HEK293 (cell line): ENCODE measurements around the gene PADI3.

ENCODE experiments used
- CTCF ChIA-PET: fragments of 350-600 bp; formaldehyde crosslinking; extraction: SDS; loops from one replicate; lab custom pipeline; 2021; ENCODE audit warnings: antibody characterized with exemption; lab: Yijun Ruan, JAX
- POLR2A ChIA-PET: fragments of 300-600 bp; formaldehyde crosslinking; extraction: SDS; loops from one replicate; lab custom pipeline; 2020; ENCODE audit warnings: antibody characterized with exemption, inconsistent platforms; lab: Yijun Ruan, JAX
- H3K27ac ChIP-seq: fragments of 200-500 bp; sonication (Bioruptor generic); 2 replicates; pipeline ENCODE4 v1.5.1; 2014; ENCODE audit warnings: low read depth, low read length, control low read depth, inconsistent platforms; ENCODE audit errors: extremely low read depth
- H3K36me3 ChIP-seq, 2 experiments: fragments of 200-500 bp in 1 of 2; sonication (Bioruptor generic) in 1 of 2; 1 replicate in 1 of 2; 2 replicates in 1 of 2; pipeline ENCODE4 v1.5.1; 2014 to 2017; ENCODE audit warnings: inconsistent platforms in 2 of 2, low read length in 2 of 2; ENCODE audit not compliant: control insufficient read depth in 2 of 2, insufficient read depth in 1 of 2
- H3K4me1 ChIP-seq: fragments of 200-500 bp; sonication (Bioruptor generic); 2 replicates; pipeline ENCODE4 v1.5.1; 2014; ENCODE audit warnings: mild to moderate bottlenecking, low read length, inconsistent platforms; ENCODE audit not compliant: control insufficient read depth, insufficient read depth
- H3K4me3 ChIP-seq: 2 replicates; pipeline ENCODE4 v1.5.1; 2011; ENCODE audit warnings: low read depth, mild to moderate bottlenecking, control low read depth, low read length, moderate library complexity
- H3K9me3 ChIP-seq: fragments of 200-500 bp; sonication (Bioruptor generic); 2 replicates; pipeline ENCODE4 v1.5.1; 2014; ENCODE audit warnings: low read depth, low read length, inconsistent platforms; ENCODE audit not compliant: control insufficient read depth, insufficient read depth
- MZF1 ChIP-seq: fragments of 450-650 bp; formaldehyde crosslinking; IDR thresholded peaks from 2 replicates; pipeline ENCODE4 v1.5.1; 2017; ENCODE audit warnings: missing biosample characterization, missing genetic modification characterization, borderline replicate concordance
- ZBTB26 ChIP-seq: fragments of 450-650 bp; formaldehyde crosslinking; optimal IDR thresholded peaks from 2 replicates; pipeline ENCODE3; 2016; ENCODE audit warnings: missing biosample characterization, mild to moderate bottlenecking, missing genetic modification characterization
- ZBTB48 ChIP-seq: fragments of 450-650 bp; formaldehyde crosslinking; IDR thresholded peaks from 2 replicates; pipeline ENCODE4 v1.5.1; 2016; ENCODE audit warnings: missing biosample characterization, missing genetic modification characterization
- ZBTB8A ChIP-seq: fragments of 450-650 bp; formaldehyde crosslinking; IDR thresholded peaks from 2 replicates; pipeline ENCODE4 v1.5.1; 2016; ENCODE audit warnings: missing biosample characterization, missing genetic modification characterization
- ZFHX2 ChIP-seq: fragments of 450-650 bp; formaldehyde crosslinking; conservative IDR thresholded peaks from 2 replicates; pipeline ENCODE4 v1.5.1; 2016; ENCODE audit warnings: missing biosample characterization, missing genetic modification characterization
- ZNF112 ChIP-seq: fragments of 450-650 bp; formaldehyde crosslinking; IDR thresholded peaks from 2 replicates; pipeline ENCODE4 v1.5.0; 2017; ENCODE audit warnings: missing biosample characterization, missing genetic modification characterization
- ZNF138 ChIP-seq: fragments of 450-650 bp; formaldehyde crosslinking; IDR thresholded peaks from 2 replicates; pipeline ENCODE4 v1.5.1; 2016; ENCODE audit warnings: missing biosample characterization, missing genetic modification characterization, borderline replicate concordance
- ZNF366 ChIP-seq: fragments of 450-650 bp; formaldehyde crosslinking; conservative IDR thresholded peaks from 2 replicates; pipeline ENCODE4 v1.5.1; 2016; ENCODE audit warnings: missing biosample characterization, missing genetic modification characterization
- ZNF426 ChIP-seq: fragments of 450-650 bp; formaldehyde crosslinking; IDR thresholded peaks from 2 replicates; pipeline ENCODE4 v1.5.1; 2017; ENCODE audit warnings: missing biosample characterization, missing genetic modification characterization, mild to moderate bottlenecking, inconsistent platforms, moderate library complexity
- ZNF48 ChIP-seq: fragments of 450-650 bp; formaldehyde crosslinking; IDR thresholded peaks from 2 replicates; pipeline ENCODE4 v1.5.1; 2016; ENCODE audit warnings: missing biosample characterization, missing genetic modification characterization
- ZNF596 ChIP-seq: fragments of 450-650 bp; IDR thresholded peaks from 2 replicates; pipeline ENCODE4 v1.5.0; 2018; ENCODE audit warnings: missing biosample characterization, mild to moderate bottlenecking, missing genetic modification characterization, moderate library complexity
- ZNF600 ChIP-seq: fragments of 450-650 bp; formaldehyde crosslinking; IDR thresholded peaks from 2 replicates; pipeline ENCODE4 v1.5.1; 2016; ENCODE audit warnings: missing biosample characterization, missing genetic modification characterization
- ZNF664 ChIP-seq: fragments of 450-650 bp; formaldehyde crosslinking; IDR thresholded peaks from 2 replicates; pipeline ENCODE4 v1.5.1; 2016; ENCODE audit warnings: missing biosample characterization, missing genetic modification characterization
- ZNF792 ChIP-seq: fragments of 450-650 bp; formaldehyde crosslinking; IDR thresholded peaks from 2 replicates; pipeline ENCODE4 v1.5.1; 2016; ENCODE audit warnings: missing biosample characterization, missing genetic modification characterization
- ZSCAN4 ChIP-seq: fragments of 450-650 bp; formaldehyde crosslinking; IDR thresholded peaks from 2 replicates; pipeline ENCODE4 v1.5.1; 2017; ENCODE audit warnings: missing biosample characterization, missing genetic modification characterization
- TF ChIP-seq, protein P1 (sequence below): fragments of 450-650 bp; formaldehyde crosslinking; IDR thresholded peaks from 2 replicates; pipeline ENCODE4 v1.5.1; 2016; ENCODE audit warnings: missing biosample characterization, missing genetic modification characterization
- TF ChIP-seq, protein P2 (sequence below): fragments of 450-650 bp; formaldehyde crosslinking; IDR thresholded peaks from 2 replicates; pipeline ENCODE4 v1.5.1; 2016; ENCODE audit warnings: missing biosample characterization, missing genetic modification characterization
- TF ChIP-seq, protein P3 (sequence below): fragments of 450-650 bp; formaldehyde crosslinking; IDR thresholded peaks from 2 replicates; pipeline ENCODE4 v1.5.1; 2016; ENCODE audit warnings: missing biosample characterization, missing genetic modification characterization
- TF ChIP-seq, protein P4 (sequence below): fragments of 450-650 bp; formaldehyde crosslinking; IDR thresholded peaks from 2 replicates; pipeline ENCODE4 v1.5.1; 2016; ENCODE audit warnings: missing biosample characterization, missing genetic modification characterization
- TF ChIP-seq, protein P5 (sequence below): fragments of 450-650 bp; formaldehyde crosslinking; IDR thresholded peaks from 2 replicates; pipeline ENCODE4 v1.5.1; 2016; ENCODE audit warnings: missing biosample characterization, missing genetic modification characterization
- TF ChIP-seq, protein P6 (sequence below): fragments of 450-650 bp; formaldehyde crosslinking; IDR thresholded peaks from 2 replicates; pipeline ENCODE4 v1.5.1; 2016; ENCODE audit warnings: missing biosample characterization, missing genetic modification characterization
- TF ChIP-seq, protein P7 (sequence below): fragments of 450-650 bp; formaldehyde crosslinking; IDR thresholded peaks from 2 replicates; pipeline ENCODE4 v1.5.1; 2016; ENCODE audit warnings: missing biosample characterization, missing genetic modification characterization

Gene PADI3

GRCh38 chr1:17236779-17237560, 11.9 kb upstream of the PADI3 start:
- Histone ChIP-seq H3K36me3 (no peaks in the 10 kb centered on the region), H3K27ac (no peak overlapping the region), H3K4me1 (peaks cover 14% of the 10 kb centered on the region), H3K9me3 (no peaks in the 10 kb centered on the region), H3K4me3 (no peak overlapping the region)
- POLR2A ChIA-PET: interaction anchor here (1.2 to 1.7 kb wide), 2 partner anchors 109 to 112 kb away, joined by 4 to 5 read pairs; no protein-coding TSS in a partner anchor
- CTCF ChIA-PET: interaction anchor here (0.5 to 11.3 kb wide), 44 partner anchors 9 to 621 kb away, joined by 3 to 281 read pairs (median 3); partner anchors contain the start of genes PADI2 and PADI3
- TF ChIP-seq ZNF792 (tag by site-specific recombination) (peak; percentile 98), ZBTB8A (tag by site-specific recombination) (peak; percentile 57), ZNF48 (tag by site-specific recombination) (no peak), ZNF112 (tag by site-specific recombination) (no peak), ZNF600 (tag by site-specific recombination) (peak; percentile 92), ZNF366 (tag by site-specific recombination) (peak; percentile 96), ZNF664 (tag by site-specific recombination) (0 out of 2 replicates have a peak, but pooled peaks have one; percentile 18), ZNF596 (tag by site-specific recombination) (no peak), MZF1 (peak; percentile 48; the same call in 1 of the 2 replicates), ZFHX2 (peak; percentile 55; the same call in 1 of the 2 replicates), ZBTB48 (0 out of 2 replicates have a peak, but pooled peaks have one; percentile 37), ZNF138 (tag by site-specific recombination) (no peak), ZBTB26 (tag by site-specific recombination) (no peak), ZNF426 (tag by site-specific recombination) (no peak), ZSCAN4 (tag by site-specific recombination) (peak; percentile 64)
- TF ChIP-seq, protein P1, sequence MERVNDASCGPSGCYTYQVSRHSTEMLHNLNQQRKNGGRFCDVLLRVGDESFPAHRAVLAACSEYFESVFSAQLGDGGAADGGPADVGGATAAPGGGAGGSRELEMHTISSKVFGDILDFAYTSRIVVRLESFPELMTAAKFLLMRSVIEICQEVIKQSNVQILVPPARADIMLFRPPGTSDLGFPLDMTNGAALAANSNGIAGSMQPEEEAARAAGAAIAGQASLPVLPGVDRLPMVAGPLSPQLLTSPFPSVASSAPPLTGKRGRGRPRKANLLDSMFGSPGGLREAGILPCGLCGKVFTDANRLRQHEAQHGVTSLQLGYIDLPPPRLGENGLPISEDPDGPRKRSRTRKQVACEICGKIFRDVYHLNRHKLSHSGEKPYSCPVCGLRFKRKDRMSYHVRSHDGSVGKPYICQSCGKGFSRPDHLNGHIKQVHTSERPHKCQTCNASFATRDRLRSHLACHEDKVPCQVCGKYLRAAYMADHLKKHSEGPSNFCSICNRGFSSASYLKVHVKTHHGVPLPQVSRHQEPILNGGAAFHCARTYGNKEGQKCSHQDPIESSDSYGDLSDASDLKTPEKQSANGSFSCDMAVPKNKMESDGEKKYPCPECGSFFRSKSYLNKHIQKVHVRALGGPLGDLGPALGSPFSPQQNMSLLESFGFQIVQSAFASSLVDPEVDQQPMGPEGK (tag by site-specific recombination): peak; percentile 63
- TF ChIP-seq, protein P2, sequence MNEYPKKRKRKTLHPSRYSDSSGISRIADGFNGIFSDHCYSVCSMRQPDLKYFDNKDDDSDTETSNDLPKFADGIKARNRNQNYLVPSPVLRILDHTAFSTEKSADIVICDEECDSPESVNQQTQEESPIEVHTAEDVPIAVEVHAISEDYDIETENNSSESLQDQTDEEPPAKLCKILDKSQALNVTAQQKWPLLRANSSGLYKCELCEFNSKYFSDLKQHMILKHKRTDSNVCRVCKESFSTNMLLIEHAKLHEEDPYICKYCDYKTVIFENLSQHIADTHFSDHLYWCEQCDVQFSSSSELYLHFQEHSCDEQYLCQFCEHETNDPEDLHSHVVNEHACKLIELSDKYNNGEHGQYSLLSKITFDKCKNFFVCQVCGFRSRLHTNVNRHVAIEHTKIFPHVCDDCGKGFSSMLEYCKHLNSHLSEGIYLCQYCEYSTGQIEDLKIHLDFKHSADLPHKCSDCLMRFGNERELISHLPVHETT: peak; percentile 83
- TF ChIP-seq, protein P3, sequence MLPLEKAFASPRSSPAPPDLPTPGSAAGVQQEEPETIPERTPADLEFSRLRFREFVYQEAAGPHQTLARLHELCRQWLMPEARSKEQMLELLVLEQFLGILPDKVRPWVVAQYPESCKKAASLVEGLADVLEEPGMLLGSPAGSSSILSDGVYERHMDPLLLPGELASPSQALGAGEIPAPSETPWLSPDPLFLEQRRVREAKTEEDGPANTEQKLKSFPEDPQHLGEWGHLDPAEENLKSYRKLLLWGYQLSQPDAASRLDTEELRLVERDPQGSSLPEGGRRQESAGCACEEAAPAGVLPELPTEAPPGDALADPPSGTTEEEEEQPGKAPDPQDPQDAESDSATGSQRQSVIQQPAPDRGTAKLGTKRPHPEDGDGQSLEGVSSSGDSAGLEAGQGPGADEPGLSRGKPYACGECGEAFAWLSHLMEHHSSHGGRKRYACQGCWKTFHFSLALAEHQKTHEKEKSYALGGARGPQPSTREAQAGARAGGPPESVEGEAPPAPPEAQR (tag by site-specific recombination): no peak
- TF ChIP-seq, protein P4, sequence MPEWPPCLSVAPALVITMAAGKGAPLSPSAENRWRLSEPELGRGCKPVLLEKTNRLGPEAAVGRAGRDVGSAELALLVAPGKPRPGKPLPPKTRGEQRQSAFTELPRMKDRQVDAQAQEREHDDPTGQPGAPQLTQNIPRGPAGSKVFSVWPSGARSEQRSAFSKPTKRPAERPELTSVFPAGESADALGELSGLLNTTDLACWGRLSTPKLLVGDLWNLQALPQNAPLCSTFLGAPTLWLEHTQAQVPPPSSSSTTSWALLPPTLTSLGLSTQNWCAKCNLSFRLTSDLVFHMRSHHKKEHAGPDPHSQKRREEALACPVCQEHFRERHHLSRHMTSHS (tag by site-specific recombination): no peak
- TF ChIP-seq, protein P5, sequence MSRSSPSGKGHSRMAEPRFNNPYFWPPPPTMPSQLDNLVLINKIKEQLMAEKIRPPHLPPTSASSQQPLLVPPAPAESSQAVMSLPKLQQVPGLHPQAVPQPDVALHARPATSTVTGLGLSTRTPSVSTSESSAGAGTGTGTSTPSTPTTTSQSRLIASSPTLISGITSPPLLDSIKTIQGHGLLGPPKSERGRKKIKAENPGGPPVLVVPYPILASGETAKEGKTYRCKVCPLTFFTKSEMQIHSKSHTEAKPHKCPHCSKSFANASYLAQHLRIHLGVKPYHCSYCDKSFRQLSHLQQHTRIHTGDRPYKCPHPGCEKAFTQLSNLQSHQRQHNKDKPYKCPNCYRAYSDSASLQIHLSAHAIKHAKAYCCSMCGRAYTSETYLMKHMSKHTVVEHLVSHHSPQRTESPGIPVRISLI (tag by site-specific recombination): no peak
- TF ChIP-seq, protein P6, sequence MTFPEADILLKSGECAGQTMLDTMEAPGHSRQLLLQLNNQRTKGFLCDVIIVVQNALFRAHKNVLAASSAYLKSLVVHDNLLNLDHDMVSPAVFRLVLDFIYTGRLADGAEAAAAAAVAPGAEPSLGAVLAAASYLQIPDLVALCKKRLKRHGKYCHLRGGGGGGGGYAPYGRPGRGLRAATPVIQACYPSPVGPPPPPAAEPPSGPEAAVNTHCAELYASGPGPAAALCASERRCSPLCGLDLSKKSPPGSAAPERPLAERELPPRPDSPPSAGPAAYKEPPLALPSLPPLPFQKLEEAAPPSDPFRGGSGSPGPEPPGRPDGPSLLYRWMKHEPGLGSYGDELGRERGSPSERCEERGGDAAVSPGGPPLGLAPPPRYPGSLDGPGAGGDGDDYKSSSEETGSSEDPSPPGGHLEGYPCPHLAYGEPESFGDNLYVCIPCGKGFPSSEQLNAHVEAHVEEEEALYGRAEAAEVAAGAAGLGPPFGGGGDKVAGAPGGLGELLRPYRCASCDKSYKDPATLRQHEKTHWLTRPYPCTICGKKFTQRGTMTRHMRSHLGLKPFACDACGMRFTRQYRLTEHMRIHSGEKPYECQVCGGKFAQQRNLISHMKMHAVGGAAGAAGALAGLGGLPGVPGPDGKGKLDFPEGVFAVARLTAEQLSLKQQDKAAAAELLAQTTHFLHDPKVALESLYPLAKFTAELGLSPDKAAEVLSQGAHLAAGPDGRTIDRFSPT (tag by site-specific recombination): peak; percentile 50
- TF ChIP-seq, protein P7, sequence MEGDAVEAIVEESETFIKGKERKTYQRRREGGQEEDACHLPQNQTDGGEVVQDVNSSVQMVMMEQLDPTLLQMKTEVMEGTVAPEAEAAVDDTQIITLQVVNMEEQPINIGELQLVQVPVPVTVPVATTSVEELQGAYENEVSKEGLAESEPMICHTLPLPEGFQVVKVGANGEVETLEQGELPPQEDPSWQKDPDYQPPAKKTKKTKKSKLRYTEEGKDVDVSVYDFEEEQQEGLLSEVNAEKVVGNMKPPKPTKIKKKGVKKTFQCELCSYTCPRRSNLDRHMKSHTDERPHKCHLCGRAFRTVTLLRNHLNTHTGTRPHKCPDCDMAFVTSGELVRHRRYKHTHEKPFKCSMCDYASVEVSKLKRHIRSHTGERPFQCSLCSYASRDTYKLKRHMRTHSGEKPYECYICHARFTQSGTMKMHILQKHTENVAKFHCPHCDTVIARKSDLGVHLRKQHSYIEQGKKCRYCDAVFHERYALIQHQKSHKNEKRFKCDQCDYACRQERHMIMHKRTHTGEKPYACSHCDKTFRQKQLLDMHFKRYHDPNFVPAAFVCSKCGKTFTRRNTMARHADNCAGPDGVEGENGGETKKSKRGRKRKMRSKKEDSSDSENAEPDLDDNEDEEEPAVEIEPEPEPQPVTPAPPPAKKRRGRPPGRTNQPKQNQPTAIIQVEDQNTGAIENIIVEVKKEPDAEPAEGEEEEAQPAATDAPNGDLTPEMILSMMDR (tag by site-specific recombination): peak; percentile 95
